ENCODE results near the gene COMMD7. TPM values are rescaled to one million over a fixed set of nuclear protein-coding genes. Genes with fewer than 3 reads are reported as not detected.

The COMMD7 gene
- total and polyA plus RNA-seq, 2 of the 4 experiments (the other 2 are of a cell fraction), result 51.8 to 67.5 TPM

DNA sequence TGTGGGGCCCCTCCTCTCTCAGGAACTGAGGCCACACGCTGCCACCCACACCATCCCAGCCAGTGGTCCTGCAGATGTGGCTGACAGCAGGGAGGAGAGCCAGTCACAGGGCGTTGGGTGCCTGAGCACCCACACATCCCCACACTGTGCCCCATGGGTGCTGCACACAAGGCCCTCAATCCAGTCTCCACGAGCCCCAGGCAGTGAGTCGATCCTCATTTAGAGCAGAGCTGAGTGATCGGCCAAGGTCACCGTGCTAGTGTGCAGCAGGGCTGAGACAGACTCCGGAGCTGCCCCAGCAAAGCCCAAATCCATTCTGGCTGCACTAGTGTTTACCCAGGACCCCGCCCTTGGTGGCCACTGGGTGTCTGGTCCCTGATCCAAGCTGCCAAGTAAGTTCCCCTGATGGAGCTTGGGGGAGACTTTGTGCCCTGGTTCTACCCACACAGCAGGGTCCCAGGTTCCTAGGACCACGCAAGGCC is 78.5 kb downstream of the COMMD7 start:
- Histone ChIP-seq H3K56ac (ENCODE audit: extremely low read depth, insufficient read depth, low read length) (no peak overlapping the region), H3K79me1 (ENCODE audit: low read depth in 1 of 2, low read length in 2 of 2) (no peaks in the 10 kb centered on the region), H2AK5ac (ENCODE audit: low read depth, low read length) (no peak overlapping the region), H3K4me2 (ENCODE audit: low read depth, low read length) (no peak overlapping the region), H3K14ac (replicated peaks; ENCODE audit: low read depth, low read length) (no peak overlapping the region), H3K18ac (ENCODE audit: low read depth, low read length) (no peak overlapping the region), H4K91ac (ENCODE audit: insufficient read depth, low read depth, low read length) (no peak overlapping the region), H3K9me1 (ENCODE audit: insufficient read depth, low read length) (no peaks in the 10 kb centered on the region), H3K4me3 (ENCODE audit: insufficient read depth, low read depth, low read length) (no peak overlapping the region), H4K5ac (ENCODE audit: low read depth, low read length) (no peak overlapping the region), H3K9me3 (ENCODE audit: control insufficient read depth, insufficient read depth, low read length) (no peaks in the 10 kb centered on the region), H4K20me1 (ENCODE audit: insufficient read depth, low read length) (no peaks in the 10 kb centered on the region), H4K8ac (ENCODE audit: low read depth in 2 of 2, low read length in 2 of 2) (no peak overlapping the region), H2BK15ac (ENCODE audit: low read depth, low read length) (no peak overlapping the region), H2AK9ac (replicated peaks; ENCODE audit: low read depth, low read length, poor library complexity) (no peak overlapping the region), H3K4me1 (ENCODE audit: control insufficient read depth, insufficient read depth, low read length) (no peaks in the 10 kb centered on the region), H2BK20ac (ENCODE audit: low read depth, low read length) (no peak overlapping the region), H3K27me3 (ENCODE audit: control insufficient read depth, insufficient read depth, low read length) (no peaks in the 10 kb centered on the region; the same call in 1 of the 2 replicates), H3K23ac (ENCODE audit: low read depth, low read length) (no peak overlapping the region), H3K9ac (ENCODE audit: low read depth, low read length) (no peak overlapping the region), H2AFZ (replicated peaks; ENCODE audit: low read length, poor library complexity) (no peak overlapping the region), H2BK5ac (ENCODE audit: low read depth, low read length, poor library complexity, severe bottlenecking) (no peak overlapping the region), H2BK120ac (ENCODE audit: low read depth, low read length) (no peak overlapping the region), H3K4ac (ENCODE audit: low read depth, low read length) (no peak overlapping the region), H3K36me3 (ENCODE audit: control insufficient read depth, insufficient read depth, low read length) (no peaks in the 10 kb centered on the region), H3K27ac (ENCODE audit: insufficient read depth, low read length) (no peak overlapping the region)
- DNase-seq, result no peak
- ChIA-PET CTCF (interaction anchor here (1.2 kb wide), 1 partner anchor 12 kb away, joined by 4 read pairs; no protein-coding TSS in a partner anchor), POLR2A (ENCODE audit: unreplicated experiment) (no interaction called here)
- dilution Hi-C loops (cut with HindIII; ENCODE audit: low sequenced_read_pairs, unreplicated experiment), result no loop called here
- in situ Hi-C loops (cut with MboI; ENCODE audit: low sequenced_read_pairs), result loop anchor here (5.0 to 25.0 kb wide), 2 partner anchors 118 to 827 kb away; partner anchors contain the start of gene FOXS1
- 80% methylated on average over 3 of the region's 9 CpGs; no CpG with 5 or more reads in 1 of the 2 experiments for WGBS, 2 experiments (ENCODE audit: extremely low coverage in 2 of 2, insufficient read length in 1 of 2)
- ATAC-seq (ENCODE audit: low read depth), result peak; percentile 13; the same call in 1 of the 2 replicates
- no TSS peak for BruUV-seq (replicated peaks)
- TF ChIP-seq, protein P1, sequence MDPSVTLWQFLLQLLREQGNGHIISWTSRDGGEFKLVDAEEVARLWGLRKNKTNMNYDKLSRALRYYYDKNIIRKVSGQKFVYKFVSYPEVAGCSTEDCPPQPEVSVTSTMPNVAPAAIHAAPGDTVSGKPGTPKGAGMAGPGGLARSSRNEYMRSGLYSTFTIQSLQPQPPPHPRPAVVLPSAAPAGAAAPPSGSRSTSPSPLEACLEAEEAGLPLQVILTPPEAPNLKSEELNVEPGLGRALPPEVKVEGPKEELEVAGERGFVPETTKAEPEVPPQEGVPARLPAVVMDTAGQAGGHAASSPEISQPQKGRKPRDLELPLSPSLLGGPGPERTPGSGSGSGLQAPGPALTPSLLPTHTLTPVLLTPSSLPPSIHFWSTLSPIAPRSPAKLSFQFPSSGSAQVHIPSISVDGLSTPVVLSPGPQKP (IDR thresholded peaks at IDR 0.05; ENCODE audit: borderline replicate concordance, low read depth, low read length), result no peak
- TF ChIP-seq, protein P2, sequence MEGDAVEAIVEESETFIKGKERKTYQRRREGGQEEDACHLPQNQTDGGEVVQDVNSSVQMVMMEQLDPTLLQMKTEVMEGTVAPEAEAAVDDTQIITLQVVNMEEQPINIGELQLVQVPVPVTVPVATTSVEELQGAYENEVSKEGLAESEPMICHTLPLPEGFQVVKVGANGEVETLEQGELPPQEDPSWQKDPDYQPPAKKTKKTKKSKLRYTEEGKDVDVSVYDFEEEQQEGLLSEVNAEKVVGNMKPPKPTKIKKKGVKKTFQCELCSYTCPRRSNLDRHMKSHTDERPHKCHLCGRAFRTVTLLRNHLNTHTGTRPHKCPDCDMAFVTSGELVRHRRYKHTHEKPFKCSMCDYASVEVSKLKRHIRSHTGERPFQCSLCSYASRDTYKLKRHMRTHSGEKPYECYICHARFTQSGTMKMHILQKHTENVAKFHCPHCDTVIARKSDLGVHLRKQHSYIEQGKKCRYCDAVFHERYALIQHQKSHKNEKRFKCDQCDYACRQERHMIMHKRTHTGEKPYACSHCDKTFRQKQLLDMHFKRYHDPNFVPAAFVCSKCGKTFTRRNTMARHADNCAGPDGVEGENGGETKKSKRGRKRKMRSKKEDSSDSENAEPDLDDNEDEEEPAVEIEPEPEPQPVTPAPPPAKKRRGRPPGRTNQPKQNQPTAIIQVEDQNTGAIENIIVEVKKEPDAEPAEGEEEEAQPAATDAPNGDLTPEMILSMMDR (conservative IDR thresholded peaks at IDR 0.05; ENCODE audit: low read depth, low read length), result no peak
- TF ChIP-seq FOS (IDR thresholded peaks at IDR 0.05; ENCODE audit: low read depth, low read length) (no peak), RCOR1 (IDR thresholded peaks at IDR 0.05; ENCODE audit: insufficient replicate concordance, low read length) (no peak)
- intact Hi-C loops (cut with micrococcal nuclease), result loop anchor here (5.0 kb wide), 1 partner anchor 747 kb away; no protein-coding TSS in a partner anchor

All from IMR-90 (cell line).